Neuronal stem cell (in vitro differentiated cells): ENCODE measurements around the gene RBPJL.
A peak's percentile ranks its signal among the peaks of the same experiment; 100 is the strongest.

Experiments
- DNase-seq: peaks from one replicate; pipeline ENCODE4 v3.0.0-alpha.2; 2013; ENCODE audit warnings: low spot score
- H2AFZ ChIP-seq: one replicate; pipeline ENCODE4 v1.6.1; 2013; ENCODE audit warnings: mild to moderate bottlenecking, low read length, inconsistent platforms
- H2AK5ac ChIP-seq: 2 replicates; pipeline ENCODE4 v1.6.1; 2013; ENCODE audit warnings: low read depth, mild to moderate bottlenecking, inconsistent platforms, low read length, moderate library complexity, mixed read lengths
- H2BK120ac ChIP-seq: 2 replicates; pipeline ENCODE4 v1.6.1; 2013; ENCODE audit warnings: low read depth, mild to moderate bottlenecking, inconsistent platforms, low read length, moderate library complexity, mixed read lengths
- H2BK12ac ChIP-seq: one replicate; pipeline ENCODE4 v1.6.1; 2013; ENCODE audit warnings: low read length, inconsistent platforms
- H2BK15ac ChIP-seq: 2 replicates; pipeline ENCODE4 v1.6.1; 2013; ENCODE audit warnings: mild to moderate bottlenecking, low read length, inconsistent platforms, mixed read lengths
- H2BK5ac ChIP-seq: one replicate; pipeline ENCODE4 v1.6.1; 2013; ENCODE audit warnings: inconsistent platforms, mild to moderate bottlenecking, low read length, moderate library complexity
- H3K14ac ChIP-seq: one replicate; pipeline ENCODE4 v1.6.1; 2013; ENCODE audit warnings: low read length, inconsistent platforms
- H3K18ac ChIP-seq: 2 replicates; pipeline ENCODE4 v1.6.1; 2013; ENCODE audit warnings: low read length, inconsistent platforms
- H3K23ac ChIP-seq: 2 replicates; pipeline ENCODE4 v1.6.1; 2013; ENCODE audit warnings: low read depth, mild to moderate bottlenecking, mixed read lengths, low read length, inconsistent platforms; ENCODE audit not compliant: poor library complexity
- H3K27ac ChIP-seq: replicated peaks from 3 replicates; pipeline ENCODE4 v1.5.1; 2013; ENCODE audit warnings: low read length, inconsistent platforms
- H3K27me3 ChIP-seq, 3 experiments: 2 replicates each; pipeline ENCODE4 v1.6.1; 2013; ENCODE audit warnings: low read length in 3 of 3, mild to moderate bottlenecking in 2 of 3, inconsistent platforms in 1 of 3, low read depth in 1 of 3, mixed read lengths in 1 of 3, moderate library complexity in 1 of 3; ENCODE audit not compliant: control insufficient read depth in 3 of 3, insufficient read depth in 3 of 3
- H3K36me3 ChIP-seq, 2 donors: replicated peaks in 1 of 2; 2 replicates each; pipeline ENCODE4 v1.6.1; 2013; ENCODE audit warnings: low read length in 2 of 2; ENCODE audit not compliant: control insufficient read depth in 2 of 2, insufficient read depth in 2 of 2
- H3K4ac ChIP-seq: 2 replicates; pipeline ENCODE4 v1.6.1; 2013; ENCODE audit warnings: inconsistent platforms, mild to moderate bottlenecking, low read length, moderate library complexity
- H3K4me1 ChIP-seq, 2 donors: 1 replicate in 1 of 2; 2 replicates in 1 of 2; pipeline ENCODE4 v1.6.1; 2013; ENCODE audit warnings: low read length in 2 of 2, low read depth in 1 of 2; ENCODE audit not compliant: control insufficient read depth in 2 of 2, insufficient read depth in 1 of 2
- H3K4me2 ChIP-seq: one replicate; pipeline ENCODE4 v1.6.1; 2013; ENCODE audit warnings: mild to moderate bottlenecking, low read length, inconsistent platforms; ENCODE audit not compliant: insufficient read depth, poor library complexity, severe bottlenecking
- H3K4me3 ChIP-seq, 2 donors: 2 replicates each; pipeline ENCODE4 v1.5.1; 2013; ENCODE audit warnings: low read length in 2 of 2, mild to moderate bottlenecking in 2 of 2, inconsistent platforms in 1 of 2, moderate library complexity in 1 of 2
- H3K79me1 ChIP-seq: one replicate; pipeline ENCODE4 v1.6.1; 2013; ENCODE audit warnings: low read depth, mild to moderate bottlenecking, inconsistent platforms, low read length, moderate library complexity
- H3K9ac ChIP-seq: one replicate; pipeline ENCODE4 v1.6.1; 2013; ENCODE audit warnings: mild to moderate bottlenecking, low read depth, low read length, inconsistent platforms; ENCODE audit not compliant: poor library complexity
- H3K9me3 ChIP-seq, 2 donors: replicated peaks in 1 of 2; 2 replicates each; pipeline versions ENCODE3 to v1.6.1; 2013; ENCODE audit warnings: low read length in 2 of 2, mild to moderate bottlenecking in 2 of 2, inconsistent platforms in 1 of 2, low read depth in 1 of 2, mixed read lengths in 1 of 2, moderate library complexity in 1 of 2; ENCODE audit not compliant: control insufficient read depth in 2 of 2, insufficient read depth in 1 of 2
- H4K8ac ChIP-seq: one replicate; pipeline ENCODE4 v1.6.1; 2013; ENCODE audit warnings: low read depth, mild to moderate bottlenecking, inconsistent platforms, low read length, moderate library complexity
- H4K91ac ChIP-seq: one replicate; pipeline ENCODE4 v1.6.1; 2013; ENCODE audit warnings: low read length, low read depth, mild to moderate bottlenecking, inconsistent platforms; ENCODE audit not compliant: poor library complexity
- WGBS, 2 donors: extraction: QIAGEN DNeasy Blood & Tissue Kit; methylation state at CpG; one replicate each; pipeline ENCODE4 v1.1.7; 2013; ENCODE audit warnings: missing lambda C conversion rate in 2 of 2, mixed read lengths in 1 of 2; ENCODE audit not compliant: insufficient read length in 2 of 2, insufficient replicate concordance in 1 of 2; ENCODE audit errors: extremely low coverage in 2 of 2; 5-methylcytosine and 5-hydroxymethylcytosine counted together

Gene RBPJL

DNA sequence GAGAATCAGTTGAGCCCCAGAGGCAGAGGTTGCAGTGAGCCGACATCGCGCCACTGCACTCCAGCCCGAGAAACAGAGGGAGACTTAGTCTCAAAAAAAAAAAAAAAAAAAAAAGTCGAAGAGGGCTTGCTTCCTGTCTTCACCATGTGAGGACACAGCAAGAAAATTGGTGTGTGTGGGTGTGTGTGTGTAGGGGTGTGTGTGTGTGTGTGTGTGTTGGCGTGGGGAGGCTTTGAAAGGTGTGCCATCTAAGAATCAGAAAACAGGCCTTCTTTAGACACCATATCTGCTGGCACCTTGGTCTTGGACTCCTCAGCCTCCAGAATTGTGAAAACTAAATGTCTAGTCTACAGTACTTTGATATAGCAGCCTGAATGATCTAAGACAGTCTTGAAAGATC is 6.9 kb upstream of the RBPJL start:
- Histone ChIP-seq H2BK15ac (no peak overlapping the region), H2AK5ac (no peak overlapping the region), H2BK12ac (no peak overlapping the region), H3K79me1 (no peaks in the 10 kb centered on the region), H3K4ac (no peak overlapping the region), H3K9me3 (peaks cover 0 to 3% of the 10 kb centered on the region in 2 donors), H4K8ac (no peak overlapping the region), H3K27me3 (no peaks in the 10 kb centered on the region), H3K14ac (no peak overlapping the region), H3K4me1 (peaks cover 0 to 3% of the 10 kb centered on the region in 2 donors), H2BK120ac (no peak overlapping the region), H3K36me3 (no peaks in the 10 kb centered on the region), H2AFZ (no peak overlapping the region), H3K9ac (no peak overlapping the region), H4K91ac (no peak overlapping the region), H3K18ac (no peak overlapping the region), H3K23ac (no peak overlapping the region), H3K27ac (no peak overlapping the region), H2BK5ac (no peak overlapping the region), H3K4me2 (no peak overlapping the region), H3K4me3 (no peak overlapping the region)
- WGBS, 2 donors, result no CpG with 5 or more reads among the region's 6 CpGs
- no peak for DNase-seq

GRCh38 chr20:45300961-45301360 is 5.7 kb upstream of the RBPJL start:
- Histone ChIP-seq H3K79me1 (no peaks in the 10 kb centered on the region), H3K14ac (peak overlapping the region; percentile 25)

GRCh38 chr20:45301824-45302271 is 4.8 kb upstream of the RBPJL start:
- no peak overlapping the region for H3K9ac ChIP-seq
- H3K27ac ChIP-seq, result no peak overlapping the region

More at GRCh38 chr20:45300961-45301360, 5.7 kb upstream of the RBPJL start:
- Histone ChIP-seq H3K9ac (no peak overlapping the region), H3K4me1 (peaks cover 0 to 3% of the 10 kb centered on the region in 2 donors), H2BK12ac (no peak overlapping the region), H3K36me3 (no peaks in the 10 kb centered on the region), H3K27ac (no peak overlapping the region), H3K27me3 (no peaks in the 10 kb centered on the region), H2BK120ac (peak overlapping the region; percentile 57), H2AK5ac (no peak overlapping the region), H3K4me2 (no peak overlapping the region), H2BK15ac (no peak overlapping the region), H4K8ac (peak overlapping the region; percentile 45), H3K9me3 (no peaks in the 10 kb centered on the region), H3K23ac (peak overlapping the region; percentile 85), H3K4ac (no peak overlapping the region), H2AFZ (peak overlapping the region; percentile 11), H3K18ac (no peak overlapping the region), H4K91ac (no peak overlapping the region), H2BK5ac (no peak overlapping the region), H3K4me3 (no peak overlapping the region)
- WGBS, 2 donors, result no CpG with 5 or more reads among the region's 4 CpGs
- DNase-seq, result no peak

DNA sequence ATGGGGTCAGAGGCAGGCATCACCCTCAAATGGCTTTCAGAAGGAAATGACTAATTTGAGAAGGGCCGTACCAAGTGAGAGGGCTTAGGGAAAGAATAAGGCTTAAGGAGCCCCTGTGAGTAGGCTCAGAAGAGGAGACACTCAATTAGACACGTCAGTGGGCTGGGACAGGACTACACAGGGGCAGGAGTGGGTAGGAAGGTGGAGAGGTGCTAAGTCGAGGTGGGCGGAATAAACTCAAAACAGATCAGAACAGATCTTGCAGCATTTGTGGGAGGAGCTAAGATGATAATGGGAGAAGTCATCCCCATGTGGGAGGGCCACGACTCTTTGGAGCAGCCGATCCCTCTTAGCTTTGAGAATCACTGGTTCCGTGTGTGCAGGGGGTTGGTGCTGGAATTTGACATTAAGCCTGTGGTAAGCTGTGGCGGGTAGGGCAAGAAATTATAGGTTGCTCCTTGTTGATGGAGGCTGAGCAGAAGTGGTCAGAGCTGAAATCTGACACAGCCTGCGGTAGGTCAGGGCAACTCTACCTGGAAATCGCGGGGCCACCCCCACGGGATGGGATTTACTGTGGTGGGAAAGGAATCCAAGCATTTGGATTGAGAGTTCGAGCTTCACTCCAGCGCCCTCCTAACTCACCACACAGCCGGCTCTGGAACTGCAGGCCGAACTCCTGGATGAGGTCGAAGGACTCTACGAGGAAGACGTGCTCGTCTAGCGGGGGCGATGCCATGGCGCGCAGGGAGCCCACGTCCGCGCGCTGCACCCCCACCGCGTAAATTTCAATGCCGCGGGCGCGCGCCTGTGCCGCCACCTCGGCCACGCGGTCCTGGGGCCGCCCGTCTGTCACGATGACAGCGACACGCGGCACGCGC is 2.8 kb upstream of the RBPJL start:
- H2BK120ac ChIP-seq, result no peak overlapping the region
- no peak for DNase-seq
- H3K18ac ChIP-seq, result peak overlapping the region; percentile 23
- no peak overlapping the region for H3K27ac ChIP-seq
- no peaks in the 10 kb centered on the region for H3K9me3 ChIP-seq
- peak overlapping the region; percentile 5 for H3K14ac ChIP-seq
- no peak overlapping the region for H2BK12ac ChIP-seq
- H4K91ac ChIP-seq, result no peak overlapping the region
- H3K4me1 ChIP-seq, result peaks cover 0 to 5% of the 10 kb centered on the region in 2 donors
- no peak overlapping the region for H2AFZ ChIP-seq
- no peaks in the 10 kb centered on the region for H3K79me1 ChIP-seq
- H3K4me2 ChIP-seq, result no peak overlapping the region
- no peak overlapping the region for H2AK5ac ChIP-seq
- no CpG with 5 or more reads among the region's 47 CpGs for WGBS, 2 donors
- H4K8ac ChIP-seq, result no peak overlapping the region
- H2BK15ac ChIP-seq, result no peak overlapping the region
- no peak overlapping the region for H2BK5ac ChIP-seq
- no peak overlapping the region for H3K4ac ChIP-seq
- no peaks in the 10 kb centered on the region for H3K36me3 ChIP-seq
- no peak overlapping the region for H3K4me3 ChIP-seq
- no peak overlapping the region for H3K9ac ChIP-seq
- H3K23ac ChIP-seq, result peak overlapping the region; percentile 56
- H3K27me3 ChIP-seq, result peaks cover 0 to 21% (median 19%) of the 10 kb centered on the region in 3 experiments

More at GRCh38 chr20:45301824-45302271, 4.8 kb upstream of the RBPJL start:
- H3K14ac ChIP-seq, result no peak overlapping the region
- peaks cover 0 to 5% of the 10 kb centered on the region in 2 donors for H3K4me1 ChIP-seq
- no peak overlapping the region for H4K8ac ChIP-seq
- H2BK12ac ChIP-seq, result no peak overlapping the region
- no peak overlapping the region for H3K18ac ChIP-seq
- H2BK15ac ChIP-seq, result no peak overlapping the region
- no peak overlapping the region for H2BK120ac ChIP-seq
- H3K4me3 ChIP-seq, result no peak overlapping the region
- no peak overlapping the region for H4K91ac ChIP-seq
- no peaks in the 10 kb centered on the region for H3K36me3 ChIP-seq
- DNase-seq, result no peak
- H3K27me3 ChIP-seq, result peaks cover 0 to 3% (median 2%) of the 10 kb centered on the region in 3 experiments
- H2BK5ac ChIP-seq, result no peak overlapping the region
- no peak overlapping the region for H3K23ac ChIP-seq
- WGBS, 2 donors, result no CpG with 5 or more reads among the region's 5 CpGs
- no peak overlapping the region for H3K4me2 ChIP-seq
- H2AK5ac ChIP-seq, result no peak overlapping the region
- H3K9me3 ChIP-seq, result no peaks in the 10 kb centered on the region
- no peak overlapping the region for H2AFZ ChIP-seq
- H3K79me1 ChIP-seq, result no peaks in the 10 kb centered on the region
- no peak overlapping the region for H3K4ac ChIP-seq
